Measurements from ENCODE around the gene DLGAP5. TPM values are rescaled to one million over a fixed set of nuclear protein-coding genes. Genes with fewer than 3 reads are reported as not detected.

DLGAP5 gene
- total RNA-seq, 1 donor from 2014 or later = 1.2 TPM

- peak; percentile 63 for DNase-seq (ENCODE audit: low spot score)
These were observed 62.3 kb downstream of the DLGAP5 start, which contains the start of gene LGALS3 for GRCh38 chr14:55129086-55129427. Gene LGALS3 (plus strand): TSS chr14:55129252. CDS start chr14:55137374, 8,122 bp downstream.

GRCh38 chr14:55128386-55129085, 62.8 kb downstream of the DLGAP5 start:
- no peak for DNase-seq (ENCODE audit: low spot score)

DNA sequence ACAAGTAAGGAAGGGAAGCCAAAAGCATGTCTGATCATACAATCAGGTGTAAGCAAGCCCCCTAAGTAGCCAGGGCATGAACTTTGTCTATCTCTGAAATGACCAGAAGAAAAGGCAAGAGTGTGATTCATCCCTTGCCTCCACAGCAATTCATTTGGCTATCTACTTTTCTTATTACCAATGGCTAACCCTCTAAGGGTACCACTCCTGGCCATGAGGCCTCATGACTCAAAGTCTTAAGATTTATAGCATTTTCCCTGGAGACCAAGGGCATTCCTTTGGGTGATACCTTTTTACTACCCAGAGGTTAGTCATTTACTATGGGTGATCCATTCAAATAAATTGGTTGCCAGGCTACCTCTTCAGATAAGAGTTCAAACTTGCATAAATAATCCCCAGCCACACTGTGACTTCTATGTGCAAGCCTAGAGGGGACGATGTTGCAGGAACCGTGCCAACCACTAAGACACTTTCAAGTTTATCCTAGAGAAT, 63.9 kb downstream of the DLGAP5 start:
- DNase-seq (ENCODE audit: low spot score) = no peak

GRCh38 chr14:55126932-55127459, 64.4 kb downstream of the DLGAP5 start:
- DNase-seq (ENCODE audit: low spot score) = no peak

GRCh38 chr14:55126034-55126433, 65.4 kb downstream of the DLGAP5 start:
- no peak for DNase-seq (ENCODE audit: low spot score)

DNA sequence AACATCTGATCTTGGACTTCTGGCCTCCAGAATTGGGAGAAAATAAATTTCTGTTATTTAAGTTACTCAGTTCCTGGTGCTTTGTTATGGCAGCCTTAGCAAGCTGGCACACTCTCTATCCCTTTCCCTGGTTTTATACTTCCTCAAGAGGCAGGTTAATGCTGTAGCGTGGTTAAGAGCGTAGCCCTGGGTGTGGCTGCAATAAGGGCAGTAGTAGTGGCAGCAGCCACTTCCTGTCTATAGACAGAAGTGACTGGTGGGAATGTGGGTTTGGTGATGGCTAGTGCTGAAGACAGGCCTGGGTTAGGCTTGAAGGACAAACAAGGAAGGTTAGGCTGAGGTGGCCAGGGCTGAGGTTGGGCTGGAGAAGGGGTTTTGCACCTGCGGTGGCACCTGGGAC, 66.0 kb downstream of the DLGAP5 start:
- peak; percentile 54 for DNase-seq (ENCODE audit: low spot score)

DNA sequence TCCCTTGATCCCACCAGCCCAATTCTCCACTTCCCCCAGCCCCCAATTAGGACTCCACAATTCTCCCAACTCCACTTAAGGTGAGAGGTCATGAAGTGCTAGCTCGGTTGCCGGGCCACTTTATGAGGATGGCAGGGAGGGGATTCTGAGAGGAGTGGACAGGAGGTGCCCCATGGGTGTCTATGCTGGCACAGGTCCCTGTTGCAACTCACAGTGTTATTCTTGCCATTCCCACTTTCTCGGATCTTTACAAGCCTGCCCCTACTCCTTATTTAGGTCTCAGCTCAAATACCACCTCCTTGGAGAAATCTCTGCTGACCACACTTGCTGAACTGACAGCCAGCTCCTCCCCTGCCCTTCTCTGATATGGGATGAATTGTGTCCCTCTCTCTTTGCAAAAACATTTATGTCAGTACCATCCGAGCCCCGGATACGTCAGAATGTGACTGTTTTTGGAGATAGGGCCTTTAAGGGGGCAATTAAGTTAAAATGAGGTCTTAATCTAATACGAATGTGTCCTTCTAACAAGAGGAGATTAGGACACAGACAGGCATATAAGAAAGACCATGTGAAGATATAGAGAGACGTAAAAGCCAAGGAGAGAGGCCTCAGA, 66.5 kb downstream of the DLGAP5 start:
- DNase-seq (ENCODE audit: low spot score) = no peak

GRCh38 chr14:55123852-55124639, 67.3 kb downstream of the DLGAP5 start:
- no peak for DNase-seq (ENCODE audit: low spot score)

DNA sequence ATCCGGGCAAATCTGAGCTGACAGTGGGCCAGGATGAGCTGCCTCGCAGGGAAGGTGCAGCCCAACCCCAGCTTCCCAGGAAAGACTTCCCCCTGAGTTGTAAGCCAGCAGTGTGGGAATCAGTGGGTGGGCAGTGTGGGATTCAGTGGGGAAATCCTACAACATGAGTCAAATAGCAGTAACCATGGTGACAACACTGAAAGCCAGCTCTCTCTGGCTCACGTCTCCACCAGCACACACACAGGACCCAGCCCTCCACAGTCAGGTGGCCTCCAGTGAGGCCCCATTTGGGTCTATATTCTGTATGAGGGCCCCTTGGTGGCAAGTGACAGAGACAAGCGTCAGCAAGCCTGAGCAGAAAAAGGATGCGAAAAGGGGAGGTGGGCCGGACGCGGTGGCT, 68.3 kb downstream of the DLGAP5 start:
- DNase-seq (ENCODE audit: low spot score) = no peak

GRCh38 chr14:55122440-55122986, 68.9 kb downstream of the DLGAP5 start:
- DNase-seq (ENCODE audit: low spot score) = peak; percentile 85

DNA sequence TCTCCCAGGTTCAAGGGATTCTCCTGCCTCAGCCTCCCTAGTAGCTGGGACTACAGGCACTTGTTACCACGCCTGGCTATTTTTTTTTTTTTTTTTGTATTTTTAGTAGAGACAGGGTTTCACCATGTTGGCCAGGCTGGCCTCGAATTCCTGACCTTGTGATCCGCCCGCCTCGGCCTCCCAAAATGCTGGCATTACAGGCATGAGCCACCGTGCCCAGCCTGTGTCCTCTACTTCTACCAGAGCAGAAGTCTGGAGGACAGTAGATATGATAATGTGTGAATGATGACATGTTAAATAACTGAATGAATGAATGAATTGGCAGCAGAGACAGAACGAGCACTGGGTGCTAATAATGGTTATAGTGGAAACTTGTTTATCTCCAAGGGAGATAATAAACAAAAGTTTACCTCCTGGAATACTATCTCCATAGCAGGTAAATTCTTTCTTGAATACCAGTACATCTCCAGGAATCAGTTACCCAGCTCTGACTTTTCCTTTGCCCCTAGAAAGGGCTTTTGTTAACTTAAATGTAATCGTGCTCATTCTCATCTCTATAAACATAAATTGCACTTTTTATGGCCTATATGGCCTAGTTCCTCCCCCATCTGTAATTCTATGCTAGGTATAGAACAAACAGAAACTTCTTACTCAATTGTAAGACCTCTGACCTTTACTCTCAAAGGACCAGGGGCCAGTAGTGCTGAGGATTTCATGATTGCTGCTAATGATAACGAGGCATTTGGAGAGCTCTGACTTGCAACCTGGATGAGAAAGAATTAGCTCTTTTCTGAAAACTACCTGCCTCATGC, 69.6 kb downstream of the DLGAP5 start:
- no peak for DNase-seq (ENCODE audit: low spot score)

GRCh38 chr14:55120571-55121495, 70.6 kb downstream of the DLGAP5 start:
- DNase-seq (ENCODE audit: low spot score) = no peak

GRCh38 chr14:55118761-55119160, 72.6 kb downstream of the DLGAP5 start:
- DNase-seq (ENCODE audit: low spot score) = no peak

DNA sequence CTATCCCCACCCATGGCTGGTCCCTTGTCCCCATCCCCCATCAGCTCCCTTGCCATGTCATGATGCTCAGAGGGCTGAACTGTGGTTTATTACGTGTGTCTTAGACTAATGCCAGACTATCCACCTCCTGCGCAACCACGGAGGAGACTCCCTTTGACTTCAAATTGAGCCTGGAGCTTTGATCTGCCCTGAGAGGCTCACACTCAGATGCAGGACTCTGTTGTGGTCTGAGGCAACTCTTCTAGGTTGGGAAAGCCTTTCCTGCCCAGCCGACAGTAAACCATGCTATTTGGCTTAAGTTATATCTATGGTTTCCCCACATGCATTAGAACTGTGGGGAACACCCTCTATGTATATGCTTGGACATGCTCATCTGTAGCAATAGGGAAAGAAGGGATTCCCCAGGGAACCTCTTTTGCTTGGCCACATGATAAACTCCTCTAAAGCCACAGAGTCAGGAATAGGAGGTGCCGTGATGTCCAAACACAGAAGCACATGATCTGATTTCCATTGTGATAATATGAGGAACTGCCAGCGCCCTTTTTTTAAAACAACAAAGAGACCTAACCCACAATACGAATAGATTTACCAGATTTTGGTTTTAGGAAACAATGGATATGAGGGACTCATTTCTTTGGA, 73.5 kb downstream of the DLGAP5 start:
- DNase-seq (ENCODE audit: low spot score) = no peak

- DNase-seq (ENCODE audit: low spot score) = peak; percentile 48
These were observed 74.9 kb downstream of the DLGAP5 start for GRCh38 chr14:55116246-55117030.

- DNase-seq (ENCODE audit: low spot score) = no peak
These were observed 75.5 kb downstream of the DLGAP5 start for GRCh38 chr14:55115861-55116245.

DNA sequence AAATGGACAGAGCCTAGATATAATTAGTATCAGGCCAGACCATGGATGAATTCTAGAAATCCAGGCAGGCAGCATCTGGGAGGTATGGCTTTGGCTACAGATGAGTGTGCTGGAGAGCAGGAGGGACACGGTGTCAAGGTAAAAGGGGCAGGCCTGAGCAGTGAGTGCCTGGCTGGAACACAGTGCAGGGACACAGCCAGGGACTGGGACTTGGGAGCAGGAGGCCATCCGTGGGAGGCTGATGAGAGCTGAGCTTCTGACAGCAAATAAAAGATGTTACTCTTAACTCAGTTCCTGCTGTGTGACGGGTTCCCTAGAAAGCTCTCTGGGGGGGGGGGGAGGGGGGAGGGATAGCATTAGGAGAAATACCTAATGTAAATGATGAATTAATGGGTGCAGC, 75.9 kb downstream of the DLGAP5 start:
- no peak for DNase-seq (ENCODE audit: low spot score)

DNA sequence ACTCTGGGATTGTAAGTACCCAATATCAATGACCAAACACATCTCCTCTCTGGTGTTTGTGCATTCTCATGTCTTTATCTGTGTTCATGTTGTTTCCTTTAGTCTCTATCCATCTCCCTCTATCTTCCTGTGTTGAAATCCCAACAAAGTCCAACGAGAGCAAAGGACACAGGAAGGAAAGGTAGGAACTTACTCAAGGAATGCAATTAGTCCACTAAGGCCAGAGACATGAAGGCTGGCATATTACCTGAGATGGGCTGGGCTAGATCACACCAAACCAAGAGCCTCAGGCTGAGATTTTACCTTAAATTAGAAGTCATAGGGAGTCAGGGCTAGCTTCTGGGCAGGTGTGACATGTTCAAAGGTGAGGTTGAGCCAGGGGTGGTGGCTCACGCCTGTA, 76.7 kb downstream of the DLGAP5 start:
- DNase-seq (ENCODE audit: low spot score) = no peak
